HepG2 (cell line): ENCODE measurements around the gene MSI2. TPM values are rescaled to one million over a fixed set of nuclear protein-coding genes. Genes with fewer than 3 reads are reported as not detected.

ENCODE experiments used
- ATAC-seq: fragments of 200-7000 bp; cut with Tn5 transposase; 3 replicates; pipeline ENCODE4 v1.9.1; 2020; ENCODE audit warnings: mild to moderate bottlenecking, moderate library complexity
- BruUV-seq: library from RNA; stranded (reverse); fragments of 400-500 nt; replicated peaks from 2 replicates; lab custom pipeline; 2021; lab: Mats Ljungman, UMichigan
- CTCF ChIA-PET: fragments of 300-600 bp; formaldehyde crosslinking; extraction: SDS; loops from one replicate; lab custom pipeline; 2021; ENCODE audit warnings: low total read pairs, inconsistent platforms, low intra/inter-chr PET ratio; lab: Yijun Ruan, JAX
- POLR2A ChIA-PET: fragments of 350-600 bp; sonication (Branson Sonifier 250); formaldehyde crosslinking; loops from one replicate; lab custom pipeline; 2020; ENCODE audit warnings: antibody characterized with exemption, inconsistent platforms; lab: Yijun Ruan, JAX
- DNase-seq: peaks from one replicate; pipeline ENCODE4 v3.0.0-alpha.2; 2015; ENCODE audit warnings: low spot score
- FAIRE-seq: peaks from 3 replicates; lab custom pipeline; 2011; peaks lifted over from hg19 to GRCh38; lab: Jason Lieb, UNC
- H2AFZ ChIP-seq: one replicate; pipeline ENCODE4 v1.6.1; 2011; ENCODE audit warnings: low read length, inconsistent platforms
- H3K27ac ChIP-seq: fragments of 300-600 bp; 3 replicates; pipeline ENCODE4 v1.8.0; 2011; ENCODE audit warnings: mixed run types, mild to moderate bottlenecking, mixed read lengths, low read length, inconsistent platforms; ENCODE audit not compliant: insufficient read depth; ENCODE audit errors: extremely low read length
- H3K27me3 ChIP-seq, 2 experiments: fragments of 200-600 bp in 1 of 2; 2 replicates in 1 of 2; 3 replicates in 1 of 2; pipeline versions ENCODE4 v1.6.0 to v1.8.0; 2011; ENCODE audit warnings: low read length in 2 of 2, mild to moderate bottlenecking in 2 of 2, moderate library complexity in 2 of 2, inconsistent platforms in 1 of 2; ENCODE audit not compliant: insufficient read depth in 2 of 2, control insufficient read depth in 1 of 2
- H3K36me3 ChIP-seq, 2 experiments: fragments of 200-600 bp in 1 of 2; replicated peaks in 1 of 2; 2 replicates in 1 of 2; 3 replicates in 1 of 2; pipeline versions ENCODE4 v1.5.1 to v1.8.0; 2011; ENCODE audit warnings: low read length in 2 of 2, inconsistent platforms in 1 of 2; ENCODE audit not compliant: insufficient read depth in 2 of 2, control insufficient read depth in 1 of 2
- H3K4me1 ChIP-seq: 2 replicates; pipeline ENCODE4 v1.5.1; 2012; ENCODE audit warnings: low read length, inconsistent platforms; ENCODE audit not compliant: insufficient read depth
- H3K4me2 ChIP-seq: 2 replicates; pipeline ENCODE4 v1.6.0; 2011; ENCODE audit warnings: low read depth, low read length, inconsistent platforms
- H3K4me3 ChIP-seq, 3 experiments: fragments of 200-600 bp in 1 of 3; sonication (generic), shearing (Covaris generic) in 1 of 3; replicated peaks in 1 of 3; 2 replicates each; pipeline ENCODE4 v1.5.1; 2011 to 2016; ENCODE audit warnings: low read length in 3 of 3, inconsistent platforms in 2 of 3, low read depth in 2 of 3, mild to moderate bottlenecking in 2 of 3, control low read depth in 1 of 3, mixed read lengths in 1 of 3; ENCODE audit not compliant: insufficient read depth in 1 of 3
- H3K79me2 ChIP-seq: one replicate; pipeline ENCODE4 v1.6.1; 2011; ENCODE audit warnings: low read length, inconsistent platforms; ENCODE audit not compliant: insufficient read depth
- H3K9ac ChIP-seq: 2 replicates; pipeline ENCODE4 v1.6.0; 2011; ENCODE audit warnings: mild to moderate bottlenecking, low read depth, low read length, inconsistent platforms; ENCODE audit not compliant: insufficient read depth
- H3K9me3 ChIP-seq: 2 replicates; pipeline ENCODE4 v1.5.1; 2012; ENCODE audit warnings: mild to moderate bottlenecking, low read length
- H4K20me1 ChIP-seq: 2 replicates; pipeline ENCODE4 v1.6.0; 2011; ENCODE audit warnings: inconsistent platforms, mild to moderate bottlenecking, low read length, moderate library complexity; ENCODE audit not compliant: insufficient read depth
- ATF6 ChIP-seq: sonication (generic); formaldehyde crosslinking; conservative IDR thresholded peaks from 2 replicates; pipeline ENCODE4 v1.4.0; 2020; ENCODE audit warnings: missing genetic modification reagents
- ETV5 ChIP-seq: IDR thresholded peaks from 2 replicates; pipeline ENCODE4 v1.6.1; 2018; ENCODE audit warnings: missing biosample characterization, missing genetic modification reagents, inconsistent platforms, borderline replicate concordance
- HHEX ChIP-seq: IDR thresholded peaks from 2 replicates; pipeline ENCODE4 v1.6.1; 2016; ENCODE audit warnings: control low read depth
- HNRNPH1 ChIP-seq: fragments of 200-400 bp; formaldehyde crosslinking; optimal IDR thresholded peaks from 2 replicates; pipeline ENCODE3; 2017; ENCODE audit warnings: mild to moderate bottlenecking, low read depth, low read length
- HNRNPUL1 ChIP-seq: fragments of 200-400 bp; formaldehyde crosslinking; IDR thresholded peaks from 2 replicates; pipeline ENCODE4 v1.6.1; 2017; ENCODE audit warnings: low read depth, mild to moderate bottlenecking, low read length, moderate library complexity
- KLF11 ChIP-seq: IDR thresholded peaks from 2 replicates; pipeline ENCODE4 v1.6.1; 2016; ENCODE audit warnings: missing compliant biosample characterization
- MEF2D ChIP-seq: sonication (generic); formaldehyde crosslinking; IDR thresholded peaks from 2 replicates; pipeline ENCODE4 v1.5.1; 2020; ENCODE audit warnings: mild to moderate bottlenecking, missing genetic modification reagents
- MIER3 ChIP-seq: IDR thresholded peaks from 2 replicates; pipeline ENCODE4 v1.6.1; 2016; ENCODE audit warnings: missing compliant biosample characterization, borderline replicate concordance
- NBN ChIP-seq: fragments of 450-650 bp; conservative IDR thresholded peaks from 2 replicates; pipeline ENCODE4 v1.6.1; 2017
- SRSF4 ChIP-seq: fragments of 200-400 bp; formaldehyde crosslinking; IDR thresholded peaks from one replicate; pipeline ENCODE4 v1.6.1; 2018; ENCODE audit warnings: mild to moderate bottlenecking, low read depth, low read length, moderate library complexity; ENCODE audit not compliant: poor library complexity, severe bottlenecking
- TOPORS ChIP-seq: sonication (generic); formaldehyde crosslinking; IDR thresholded peaks from 2 replicates; pipeline ENCODE4 v1.8.0; 2023; ENCODE audit warnings: mild to moderate bottlenecking, missing genetic modification reagents
- ZBTB3 ChIP-seq: sonication (generic); formaldehyde crosslinking; IDR thresholded peaks from 2 replicates; pipeline ENCODE4 v1.4.0; 2020; ENCODE audit warnings: low read depth, mild to moderate bottlenecking, moderate library complexity, missing genetic modification reagents, borderline replicate concordance
- ZNF225 ChIP-seq: sonication (generic); formaldehyde crosslinking; IDR thresholded peaks from 2 replicates; pipeline ENCODE4 v1.4.0; 2020; ENCODE audit warnings: mild to moderate bottlenecking, missing genetic modification reagents
- ZNF256 ChIP-seq: sonication (generic); formaldehyde crosslinking; conservative IDR thresholded peaks from 2 replicates; pipeline ENCODE4 v1.4.0; 2020; ENCODE audit warnings: missing genetic modification reagents
- ZNF274 ChIP-seq: sonication (generic); formaldehyde crosslinking; IDR thresholded peaks from 2 replicates; pipeline ENCODE4 v1.5.1; 2020; ENCODE audit warnings: mild to moderate bottlenecking, missing genetic modification reagents
- ZNF335 ChIP-seq: sonication (generic); formaldehyde crosslinking; IDR thresholded peaks from 2 replicates; pipeline ENCODE4 v1.4.0; 2020; ENCODE audit warnings: missing genetic modification reagents
- ZNF580 ChIP-seq: IDR thresholded peaks from 2 replicates; pipeline ENCODE4 v1.6.1; 2016; ENCODE audit warnings: low read depth, borderline replicate concordance
- ZNF652 ChIP-seq: IDR thresholded peaks from 2 replicates; pipeline ENCODE4 v1.6.1; 2016; ENCODE audit warnings: low read depth, borderline replicate concordance
- ZNF776 ChIP-seq: sonication (generic); formaldehyde crosslinking; IDR thresholded peaks from 2 replicates; pipeline ENCODE4 v1.4.0; 2020; ENCODE audit warnings: mild to moderate bottlenecking, missing genetic modification reagents
- WGBS: methylation state at CpG from one replicate; pipeline ENCODE4 v1.1.6; 2017; ENCODE audit warnings: low lambda C conversion rate; 5-methylcytosine and 5-hydroxymethylcytosine counted together
- in situ Hi-C: cut with HindIII; loops from 2 replicates; pipeline ENCODE4 v1.10.0; 2017; ENCODE audit warnings: low pct_unique_long_range_greater_than_20kb; ENCODE audit not compliant: extremely low pct_ligation_motif_present
- intact Hi-C: fragments of 100-400 bp; cut with micrococcal nuclease; formaldehyde crosslinking; loops from one replicate; pipeline ENCODE4 v1.10.0; 2022; ENCODE audit not compliant: unreplicated experiment
- polyA plus RNA-seq, 8 experiments: library from polyadenylated mRNA; depleted of rRNA in 3 of 8; stranded (reverse) in 7 of 8; unstranded in 1 of 8; fragments of >200 nt; fragmentation: Illumina TruSeq in 4 of 8; extraction: Trizol in 4 of 8; gene quantifications; 2 replicates each; pipeline versions ENCODE4 v1.2.1 to v1.2.3, GENCODE V29; 2011 to 2016; ENCODE audit warnings: low read depth in 4 of 8, missing spikeins in 1 of 8, mixed read lengths in 1 of 8; ENCODE audit not compliant: insufficient read depth in 1 of 8
- total RNA-seq, 5 experiments: library from RNA; depleted of rRNA; stranded (reverse); fragments of >200 nt; fragmentation: Illumina TruSeq; extraction: Trizol; gene quantifications; 2 replicates each; pipeline ENCODE4 v1.2.3, GENCODE V29; 2016; ENCODE audit warnings: low read depth in 1 of 5

Gene MSI2
- total and polyA plus RNA-seq, 2 of the 13 experiments (the other 11 are each of a cell fraction or from before 2014, with no cell fraction given), result 77.5 to 78.4 TPM

- POLR2A ChIA-PET, result no interaction called here
- intact Hi-C loops, result no loop called here
- Histone ChIP-seq H3K4me3 (no peak overlapping the region), H4K20me1 (peaks cover 12% of the 10 kb centered on the region; the same call in 1 of the 2 replicates), H3K4me2 (no peak overlapping the region), H3K27me3 (no peaks in the 10 kb centered on the region), H3K27ac (no peak overlapping the region), H2AFZ (no peak overlapping the region), H3K9ac (no peak overlapping the region), H3K9me3 (no peaks in the 10 kb centered on the region), H3K4me1 (peaks cover 39% of the 10 kb centered on the region), H3K79me2 (peaks cover 42% of the 10 kb centered on the region), H3K36me3 (peaks cover 14 to 59% of the 10 kb centered on the region in 2 experiments)
- DNase-seq, result no peak
- BruUV-seq, result no TSS peak
- no peak for ATAC-seq
- TF ChIP-seq TOPORS (CRISPR knock-in tag) (no peak), ZNF776 (CRISPR knock-in tag) (no peak), MIER3 (CRISPR knock-in tag) (no peak), HNRNPUL1 (no peak), SRSF4 (no peak), ZNF256 (CRISPR knock-in tag) (no peak), MEF2D (CRISPR knock-in tag) (no peak), ZNF274 (CRISPR knock-in tag) (no peak), KLF11 (no peak), HNRNPH1 (no peak), ZBTB3 (CRISPR knock-in tag) (no peak), ZNF335 (CRISPR knock-in tag) (no peak), ZNF652 (CRISPR knock-in tag) (no peak), ZNF225 (CRISPR knock-in tag) (no peak), HHEX (CRISPR knock-in tag) (no peak), ZNF580 (no peak), ETV5 (CRISPR knock-in tag) (no peak), ATF6 (CRISPR knock-in tag) (no peak), NBN (no peak)
- in situ Hi-C loops, result no loop called here
- 94% methylated on average over 5 of the region's 5 CpGs for WGBS
- CTCF ChIA-PET, result no interaction called here
- no peak for FAIRE-seq
These were observed 39.3 kb downstream of the MSI2 start for GRCh38 chr17:57295526-57296023.
